Breast epithelium (tissue), 4 donors: ENCODE measurements around the gene BHMT2. TPM values are rescaled to one million over a fixed set of nuclear protein-coding genes. Genes with fewer than 3 reads are reported as not detected.

Experiments used
- DNase-seq, 2 donors: peaks; one replicate each; pipeline ENCODE4 v3.0.0-alpha.2; 2019; ENCODE audit warnings: low spot score in 2 of 2
- H3K27ac ChIP-seq, 2 donors: fragments of 200-600 bp; sonication (generic) in 1 of 2; one replicate each; pipeline ENCODE4 v1.5.1; 2016 to 2019; ENCODE audit warnings: mild to moderate bottlenecking in 1 of 2
- H3K27me3 ChIP-seq, 2 donors: fragments of 200-600 bp; sonication (generic) in 1 of 2; one replicate each; pipeline versions ENCODE4 v1.5.1 to v1.6.0; 2017 to 2019; ENCODE audit warnings: control low read depth in 1 of 2, mild to moderate bottlenecking in 1 of 2
- H3K36me3 ChIP-seq: fragments of 200-600 bp; one replicate; pipeline ENCODE4 v1.5.1; 2019
- H3K4me1 ChIP-seq, 2 donors: fragments of 200-600 bp; sonication (generic); one replicate each; pipeline ENCODE4 v1.5.1; 2016 to 2019; ENCODE audit warnings: control low read depth in 1 of 2
- H3K4me3 ChIP-seq, 3 donors: fragments of 200-600 bp; sonication (generic); 1 replicate in 2 of 3; 2 replicates in 1 of 3; pipeline ENCODE4 v1.5.1; 2016 to 2019; ENCODE audit warnings: mild to moderate bottlenecking in 3 of 3, moderate library complexity in 2 of 3
- H3K9me3 ChIP-seq, 2 donors: fragments of 200-600 bp; sonication (generic) in 1 of 2; one replicate each; pipeline ENCODE4 v1.5.1; 2016 to 2019; ENCODE audit warnings: control low read depth in 1 of 2
- POLR2A ChIP-seq: fragments of 450-650 bp; IDR thresholded peaks from one replicate; pipeline ENCODE4 v1.6.1; 2016; ENCODE audit warnings: antibody characterized with exemption, mild to moderate bottlenecking, moderate library complexity
- POLR2AphosphoS5 ChIP-seq, 3 donors: sonication (generic); formaldehyde crosslinking; IDR thresholded peaks; one replicate each; pipeline ENCODE4 v1.6.1; 2017; ENCODE audit warnings: antibody characterized with exemption in 3 of 3
- intact Hi-C: fragments of 100-400 bp; cut with DNase I; formaldehyde crosslinking; loops from one replicate; pipeline ENCODE4 v1.15.1; 2023; ENCODE audit warnings: low total_unique reads
- total RNA-seq, 3 donors: library from RNA; depleted of rRNA; stranded (reverse); fragments of >200 nt; gene quantifications; one replicate each; pipeline ENCODE4 v1.1.0, GENCODE V29; 2016
- TF ChIP-seq, protein P1 (sequence below), 3 donors: fragments of 450-650 bp; IDR thresholded peaks; one replicate each; pipeline ENCODE4 v1.5.1; 2016 to 2017; ENCODE audit warnings: antibody characterized with exemption in 3 of 3, mild to moderate bottlenecking in 3 of 3, moderate library complexity in 3 of 3

Gene BHMT2
- total RNA-seq, 3 donors from 2014 or later = 8.0 to 63.7 (median 19.3) TPM

DNA sequence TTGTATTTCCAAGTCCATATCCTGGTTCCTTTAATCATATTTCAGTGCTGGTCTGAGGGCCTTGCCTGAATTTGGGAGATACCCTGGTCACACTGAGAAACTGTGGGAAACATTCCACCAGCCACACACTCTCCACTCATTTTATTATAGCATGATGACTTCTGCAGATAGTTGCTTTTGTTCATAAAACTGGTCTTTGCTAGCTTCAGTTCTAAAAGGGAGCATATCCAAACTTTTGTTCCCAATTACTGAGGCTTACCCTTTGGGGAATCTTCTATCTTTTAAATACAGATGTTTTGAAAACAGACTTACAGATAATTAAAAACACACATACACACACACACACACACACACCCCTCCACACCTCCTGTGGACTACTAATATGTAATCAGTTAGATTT is 21.1 kb upstream of the BHMT2 start:
- H3K9me3 ChIP-seq = peaks cover 0 to 12% of the 10 kb centered on the region in 2 donors
- no peaks in the 10 kb centered on the region for H3K4me1 ChIP-seq
- intact Hi-C loops = no loop called here
- no peaks in the 10 kb centered on the region for H3K36me3 ChIP-seq
- no peak overlapping the region for H3K4me3 ChIP-seq
- H3K27ac ChIP-seq = no peak overlapping the region
- DNase-seq = no peak
- no peaks in the 10 kb centered on the region for H3K27me3 ChIP-seq
- TF ChIP-seq POLR2A = no peak
- TF ChIP-seq, protein P1, sequence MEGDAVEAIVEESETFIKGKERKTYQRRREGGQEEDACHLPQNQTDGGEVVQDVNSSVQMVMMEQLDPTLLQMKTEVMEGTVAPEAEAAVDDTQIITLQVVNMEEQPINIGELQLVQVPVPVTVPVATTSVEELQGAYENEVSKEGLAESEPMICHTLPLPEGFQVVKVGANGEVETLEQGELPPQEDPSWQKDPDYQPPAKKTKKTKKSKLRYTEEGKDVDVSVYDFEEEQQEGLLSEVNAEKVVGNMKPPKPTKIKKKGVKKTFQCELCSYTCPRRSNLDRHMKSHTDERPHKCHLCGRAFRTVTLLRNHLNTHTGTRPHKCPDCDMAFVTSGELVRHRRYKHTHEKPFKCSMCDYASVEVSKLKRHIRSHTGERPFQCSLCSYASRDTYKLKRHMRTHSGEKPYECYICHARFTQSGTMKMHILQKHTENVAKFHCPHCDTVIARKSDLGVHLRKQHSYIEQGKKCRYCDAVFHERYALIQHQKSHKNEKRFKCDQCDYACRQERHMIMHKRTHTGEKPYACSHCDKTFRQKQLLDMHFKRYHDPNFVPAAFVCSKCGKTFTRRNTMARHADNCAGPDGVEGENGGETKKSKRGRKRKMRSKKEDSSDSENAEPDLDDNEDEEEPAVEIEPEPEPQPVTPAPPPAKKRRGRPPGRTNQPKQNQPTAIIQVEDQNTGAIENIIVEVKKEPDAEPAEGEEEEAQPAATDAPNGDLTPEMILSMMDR (IDR thresholded peaks at IDR 0.05) = no peak
- TF ChIP-seq POLR2AphosphoS5 (IDR thresholded peaks at IDR 0.05) = no peak

DNA sequence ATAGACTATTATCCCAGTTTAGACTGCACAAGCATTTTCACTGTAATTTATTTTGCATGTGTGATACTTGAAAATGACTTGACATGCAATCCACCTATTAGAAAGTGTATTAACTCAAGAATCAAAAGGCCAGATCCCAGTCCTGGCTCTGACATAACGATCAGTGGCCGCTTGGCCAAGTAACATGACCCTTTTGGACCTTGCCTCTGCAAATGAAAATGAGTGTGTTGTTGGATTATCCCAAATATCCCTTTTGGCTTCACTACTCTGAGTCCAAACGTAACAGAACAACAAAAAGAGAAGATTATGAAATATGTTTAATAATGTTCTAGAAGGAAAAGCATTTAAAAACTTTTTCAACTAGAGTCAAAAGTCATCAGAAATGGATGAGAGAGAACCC is 19.1 kb upstream of the BHMT2 start:
- Histone ChIP-seq H3K27ac (no peak overlapping the region), H3K36me3 (no peaks in the 10 kb centered on the region), H3K9me3 (peaks cover 0 to 12% of the 10 kb centered on the region in 2 donors), H3K27me3 (no peaks in the 10 kb centered on the region), H3K4me3 (no peak overlapping the region), H3K4me1 (no peaks in the 10 kb centered on the region)
- DNase-seq = no peak
- TF ChIP-seq, protein P1 (IDR thresholded peaks at IDR 0.05) = no peak
- TF ChIP-seq POLR2A (no peak), POLR2AphosphoS5 (IDR thresholded peaks at IDR 0.05) (no peak)
- intact Hi-C loops = no loop called here

DNA sequence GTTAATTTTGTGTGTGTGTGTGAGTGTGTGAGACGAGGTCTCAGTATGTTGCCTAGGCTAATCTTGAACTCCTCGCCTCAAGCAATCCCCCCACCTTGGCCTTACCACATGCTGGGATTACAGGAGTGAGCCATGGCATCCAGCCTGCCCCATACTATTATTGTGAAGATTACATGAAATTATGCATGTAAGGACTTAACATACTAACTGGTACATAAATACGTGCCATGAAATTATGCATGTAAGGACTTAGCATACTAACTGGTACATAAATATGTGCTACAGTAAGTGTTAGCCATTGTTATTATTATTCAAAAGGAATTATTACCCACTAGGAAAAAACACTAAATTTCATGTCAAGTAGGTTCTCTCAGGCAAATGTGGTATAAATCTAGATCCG is 16.2 kb upstream of the BHMT2 start:
- intact Hi-C loops = no loop called here
- H3K4me3 ChIP-seq = no peak overlapping the region
- H3K36me3 ChIP-seq = no peaks in the 10 kb centered on the region
- no peaks in the 10 kb centered on the region for H3K27me3 ChIP-seq
- H3K4me1 ChIP-seq = no peaks in the 10 kb centered on the region
- DNase-seq = no peak
- H3K9me3 ChIP-seq = peaks cover 0 to 12% of the 10 kb centered on the region in 2 donors
- H3K27ac ChIP-seq = no peak overlapping the region
- TF ChIP-seq, protein P1 (IDR thresholded peaks at IDR 0.05) = no peak
- TF ChIP-seq POLR2AphosphoS5 (IDR thresholded peaks at IDR 0.05) (no peak), POLR2A (no peak)

DNA sequence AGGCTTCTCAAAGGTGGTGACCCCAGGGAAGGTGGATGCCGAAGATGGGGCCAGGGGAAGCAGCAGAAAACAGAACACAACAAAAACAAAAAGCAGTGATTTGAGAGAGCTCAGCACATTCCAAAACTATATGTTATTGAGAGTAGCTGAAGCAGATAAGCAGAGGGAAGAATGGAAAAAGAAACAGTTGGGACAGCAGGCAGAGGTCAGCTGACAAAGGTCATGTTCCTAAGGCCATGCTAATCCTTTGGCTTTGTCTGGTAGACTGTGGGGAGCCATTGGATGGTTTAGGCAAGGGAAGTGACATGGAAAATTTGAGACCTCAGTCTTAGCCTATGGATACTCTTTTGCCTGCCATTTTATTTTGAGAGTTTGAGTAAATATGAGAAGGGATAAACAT is 14.6 kb upstream of the BHMT2 start:
- no peak for DNase-seq
- Histone ChIP-seq H3K27me3 (no peaks in the 10 kb centered on the region), H3K27ac (no peak overlapping the region), H3K36me3 (no peaks in the 10 kb centered on the region), H3K4me1 (no peaks in the 10 kb centered on the region), H3K4me3 (no peak overlapping the region), H3K9me3 (peaks cover 0 to 12% of the 10 kb centered on the region in 2 donors)
- TF ChIP-seq POLR2AphosphoS5 (IDR thresholded peaks at IDR 0.05) (no peak), POLR2A (no peak)
- TF ChIP-seq, protein P1 (IDR thresholded peaks at IDR 0.05) = no peak
- intact Hi-C loops = no loop called here

DNA sequence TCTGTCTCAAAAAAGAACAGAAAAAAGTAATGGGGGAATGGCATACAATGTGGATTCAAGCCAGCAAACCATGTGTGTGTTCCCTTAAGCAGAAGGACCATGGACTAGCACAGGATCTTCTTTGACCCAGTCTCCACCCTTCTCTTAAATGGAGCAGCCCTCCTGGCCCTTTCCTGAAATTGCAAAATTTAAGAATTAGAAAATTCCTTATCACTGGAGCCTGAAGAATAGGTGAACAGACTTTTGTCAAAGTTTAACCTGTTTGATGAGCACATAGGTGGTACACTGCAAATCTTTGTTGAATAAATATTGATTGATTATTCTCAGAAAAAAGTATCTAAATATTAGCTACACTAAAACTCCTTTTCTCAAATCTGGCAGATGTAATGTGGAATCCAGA is 12.7 kb upstream of the BHMT2 start:
- no peaks in the 10 kb centered on the region for H3K36me3 ChIP-seq
- TF ChIP-seq POLR2A = no peak
- no peak for TF ChIP-seq POLR2AphosphoS5 (IDR thresholded peaks at IDR 0.05)
- TF ChIP-seq, protein P1 (IDR thresholded peaks at IDR 0.05) = no peak
- no peaks in the 10 kb centered on the region for H3K4me1 ChIP-seq
- intact Hi-C loops = no loop called here
- H3K9me3 ChIP-seq = peaks cover 0 to 10% of the 10 kb centered on the region in 2 donors
- no peak overlapping the region for H3K27ac ChIP-seq
- H3K27me3 ChIP-seq = no peaks in the 10 kb centered on the region
- no peak for DNase-seq
- no peak overlapping the region for H3K4me3 ChIP-seq
